ENCODE measurements around the gene KMT2C.

Gene KMT2C

GRCh38 chr7:152142976-152143595 lies 292.7 kb downstream of the KMT2C start:
- DNase-seq (ENCODE audit: low read depth, low spot score): no peak

GRCh38 chr7:152140560-152140959 lies 295.2 kb downstream of the KMT2C start:
- DNase-seq (ENCODE audit: low read depth, low spot score): no peak

- no peak for DNase-seq (ENCODE audit: low read depth, low spot score)
These were observed 295.7 kb downstream of the KMT2C start for GRCh38 chr7:152140067-152140466.

GRCh38 chr7:152137476-152138025 lies 298.3 kb downstream of the KMT2C start:
- DNase-seq (ENCODE audit: low read depth, low spot score): no peak

GRCh38 chr7:152136686-152137085 lies 299.1 kb downstream of the KMT2C start:
- no peak for DNase-seq (ENCODE audit: low read depth, low spot score)

- DNase-seq (ENCODE audit: low read depth, low spot score): no peak
These were observed 302.0 kb downstream of the KMT2C start for GRCh38 chr7:152133804-152134203.

- no peak for DNase-seq (ENCODE audit: low read depth, low spot score)
These were observed 303.0 kb downstream of the KMT2C start for GRCh38 chr7:152132812-152133211.

- no peak for DNase-seq (ENCODE audit: low read depth, low spot score)
These were observed 303.8 kb downstream of the KMT2C start for GRCh38 chr7:152131981-152132494.

GRCh38 chr7:152130658-152131590 lies 304.9 kb downstream of the KMT2C start:
- DNase-seq (ENCODE audit: low read depth, low spot score): no peak

GRCh38 chr7:152129682-152130081 lies 306.1 kb downstream of the KMT2C start:
- no peak for DNase-seq (ENCODE audit: low read depth, low spot score)

GRCh38 chr7:152128741-152129461 lies 306.9 kb downstream of the KMT2C start:
- DNase-seq (ENCODE audit: low read depth, low spot score): no peak

- DNase-seq (ENCODE audit: low read depth, low spot score): no peak
These were observed 307.6 kb downstream of the KMT2C start for GRCh38 chr7:152128252-152128651.

GRCh38 chr7:152127229-152127628 lies 308.6 kb downstream of the KMT2C start:
- DNase-seq (ENCODE audit: low read depth, low spot score): no peak

- DNase-seq (ENCODE audit: low read depth, low spot score): no peak
These were observed 309.1 kb downstream of the KMT2C start for GRCh38 chr7:152126741-152127140.

- DNase-seq (ENCODE audit: low read depth, low spot score): no peak
These were observed 313.3 kb downstream of the KMT2C start for GRCh38 chr7:152122540-152122939.

GRCh38 chr7:152121432-152121831 lies 314.4 kb downstream of the KMT2C start:
- no peak for DNase-seq (ENCODE audit: low read depth, low spot score)

GRCh38 chr7:152120776-152121175 lies 315.0 kb downstream of the KMT2C start:
- no peak for DNase-seq (ENCODE audit: low read depth, low spot score)

GRCh38 chr7:152120210-152120609 lies 315.6 kb downstream of the KMT2C start:
- DNase-seq (ENCODE audit: low read depth, low spot score): no peak

- no peak for DNase-seq (ENCODE audit: low read depth, low spot score)
These were observed 318.4 kb downstream of the KMT2C start for GRCh38 chr7:152117356-152117755.

- no peak for DNase-seq (ENCODE audit: low read depth, low spot score)
These were observed 320.6 kb downstream of the KMT2C start for GRCh38 chr7:152115021-152115718.

- no peak for DNase-seq (ENCODE audit: low read depth, low spot score)
These were observed 323.0 kb downstream of the KMT2C start for GRCh38 chr7:152112829-152113228.
